ENCODE measurements around the gene SULF2.

SULF2 gene

DNA sequence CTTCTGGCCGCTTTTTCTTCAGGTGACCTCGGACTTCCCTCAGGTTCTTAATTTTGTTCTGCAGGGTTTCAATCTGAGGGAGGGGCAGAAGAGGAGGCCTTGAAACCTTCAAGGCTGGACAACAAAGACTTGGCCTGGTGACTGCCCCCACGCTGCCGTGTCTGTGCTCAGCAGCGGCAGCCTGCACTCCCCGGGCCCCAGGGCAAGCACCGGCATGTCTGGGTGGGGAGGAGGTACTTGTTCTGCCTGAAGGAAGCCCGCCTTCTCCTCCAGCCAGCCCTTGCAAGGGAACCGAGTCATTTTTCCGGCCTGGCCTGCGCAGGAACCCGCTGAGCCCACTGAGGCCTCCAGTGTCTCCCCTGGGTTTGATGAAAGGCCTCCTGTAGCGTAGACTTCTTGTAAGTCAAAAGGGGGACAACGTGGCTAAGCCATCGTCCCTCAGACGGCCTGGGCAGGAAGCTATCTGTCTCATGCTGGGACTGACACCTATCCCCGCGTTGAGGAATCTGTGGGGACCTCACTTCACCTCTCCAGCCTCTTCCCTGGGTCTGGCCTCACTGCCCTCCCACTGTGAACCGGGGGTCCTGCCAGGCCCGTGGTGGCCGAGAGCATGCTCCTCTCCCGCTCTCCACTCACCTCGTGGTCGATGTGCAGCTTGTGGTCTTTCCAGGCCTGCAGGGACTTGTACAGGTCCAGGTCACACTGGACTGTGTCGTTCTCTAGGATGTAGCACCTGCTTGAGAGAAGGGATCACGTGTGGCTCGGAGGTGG lies 119.9 kb downstream of the SULF2 start:
- Histone ChIP-seq H3K4me1 (ENCODE audit: control insufficient read depth in 5 of 5, insufficient read depth in 5 of 5, low read length in 5 of 5) (peaks cover 0 to 18% (median 6%) of the 10 kb centered on the region in 5 donors), H3K4me3 (ENCODE audit: low read depth in 1 of 5, low read length in 5 of 5) (no peak overlapping the region), H3K27ac (ENCODE audit: low read depth, low read length) (no peak overlapping the region), H3K9me3 (ENCODE audit: control insufficient read depth in 5 of 5, low read length in 5 of 5) (no peaks in the 10 kb centered on the region), H3K27me3 (ENCODE audit: control insufficient read depth in 5 of 5, insufficient read depth in 4 of 5, low read length in 5 of 5) (no peaks in the 10 kb centered on the region), H3K9ac (ENCODE audit: low read length in 5 of 5) (no peak overlapping the region), H3K36me3 (ENCODE audit: control insufficient read depth in 5 of 5, insufficient read depth in 5 of 5, low read length in 5 of 5) (peaks cover 0 to 43% (median 19%) of the 10 kb centered on the region in 5 donors)

DNA sequence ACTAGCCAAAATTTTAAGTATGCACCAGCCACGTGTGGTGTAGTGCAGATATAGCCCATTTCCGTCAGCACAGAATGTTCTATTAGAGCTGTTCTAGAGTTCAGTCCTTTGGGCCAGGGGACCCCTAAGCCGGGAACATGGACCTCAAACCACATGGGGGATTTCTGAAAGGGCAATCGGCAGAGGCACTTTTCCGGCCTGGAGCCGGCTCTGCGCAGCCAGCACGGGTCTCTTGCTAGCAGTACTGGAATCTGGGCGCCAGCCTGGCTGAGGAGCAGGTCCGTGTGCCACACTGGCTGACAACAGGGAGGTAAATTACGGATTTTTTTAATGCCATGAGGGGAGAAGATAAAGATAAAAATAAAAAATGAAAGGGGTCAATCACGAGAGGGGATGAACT lies 120.5 kb downstream of the SULF2 start:
- H3K36me3 ChIP-seq (ENCODE audit: control insufficient read depth in 5 of 5, insufficient read depth in 5 of 5, low read length in 5 of 5), result peaks cover 0 to 49% (median 19%) of the 10 kb centered on the region in 5 donors
- H3K4me1 ChIP-seq (ENCODE audit: control insufficient read depth in 5 of 5, insufficient read depth in 5 of 5, low read length in 5 of 5), result peaks cover 0 to 18% (median 6%) of the 10 kb centered on the region in 5 donors
- H3K4me3 ChIP-seq (ENCODE audit: low read depth in 1 of 5, low read length in 5 of 5), result no peak overlapping the region
- no peak overlapping the region for H3K9ac ChIP-seq (ENCODE audit: low read length in 5 of 5)
- H3K27ac ChIP-seq (ENCODE audit: low read depth, low read length), result no peak overlapping the region
- H3K27me3 ChIP-seq (ENCODE audit: control insufficient read depth in 5 of 5, insufficient read depth in 4 of 5, low read length in 5 of 5), result no peaks in the 10 kb centered on the region
- no peaks in the 10 kb centered on the region for H3K9me3 ChIP-seq (ENCODE audit: control insufficient read depth in 5 of 5, low read length in 5 of 5)

DNA sequence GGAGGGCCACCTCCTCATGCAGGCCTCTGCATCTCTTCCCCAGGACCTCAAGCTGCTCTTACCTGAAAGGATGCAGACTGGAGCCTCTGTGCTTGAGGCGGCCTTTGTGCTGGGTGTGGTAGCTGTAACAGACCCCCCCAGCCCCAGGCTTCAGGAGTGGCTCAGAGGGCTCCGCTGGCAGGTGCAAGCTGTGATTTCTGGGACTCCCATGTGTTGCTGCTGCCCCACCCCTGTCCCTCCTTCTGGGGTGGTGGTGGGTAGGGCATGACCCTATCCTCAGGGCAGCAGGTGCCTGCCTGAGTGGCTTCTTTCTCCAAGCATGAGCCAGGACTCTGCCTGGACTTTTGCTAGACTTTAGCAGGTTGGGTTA lies 121.2 kb downstream of the SULF2 start:
- Histone ChIP-seq H3K9ac (ENCODE audit: low read length in 5 of 5) (peak overlapping the region in 1 of 5 donors; percentile 19), H3K4me3 (ENCODE audit: low read depth in 1 of 5, low read length in 5 of 5) (no peak overlapping the region), H3K9me3 (ENCODE audit: control insufficient read depth in 5 of 5, low read length in 5 of 5) (no peaks in the 10 kb centered on the region), H3K27me3 (ENCODE audit: control insufficient read depth in 5 of 5, insufficient read depth in 4 of 5, low read length in 5 of 5) (no peaks in the 10 kb centered on the region), H3K36me3 (ENCODE audit: control insufficient read depth in 5 of 5, insufficient read depth in 5 of 5, low read length in 5 of 5) (peaks cover 3 to 56% (median 19%) of the 10 kb centered on the region in 5 donors), H3K27ac (ENCODE audit: low read depth, low read length) (no peak overlapping the region), H3K4me1 (ENCODE audit: control insufficient read depth in 5 of 5, insufficient read depth in 5 of 5, low read length in 5 of 5) (peaks cover 0 to 18% (median 6%) of the 10 kb centered on the region in 5 donors)

DNA sequence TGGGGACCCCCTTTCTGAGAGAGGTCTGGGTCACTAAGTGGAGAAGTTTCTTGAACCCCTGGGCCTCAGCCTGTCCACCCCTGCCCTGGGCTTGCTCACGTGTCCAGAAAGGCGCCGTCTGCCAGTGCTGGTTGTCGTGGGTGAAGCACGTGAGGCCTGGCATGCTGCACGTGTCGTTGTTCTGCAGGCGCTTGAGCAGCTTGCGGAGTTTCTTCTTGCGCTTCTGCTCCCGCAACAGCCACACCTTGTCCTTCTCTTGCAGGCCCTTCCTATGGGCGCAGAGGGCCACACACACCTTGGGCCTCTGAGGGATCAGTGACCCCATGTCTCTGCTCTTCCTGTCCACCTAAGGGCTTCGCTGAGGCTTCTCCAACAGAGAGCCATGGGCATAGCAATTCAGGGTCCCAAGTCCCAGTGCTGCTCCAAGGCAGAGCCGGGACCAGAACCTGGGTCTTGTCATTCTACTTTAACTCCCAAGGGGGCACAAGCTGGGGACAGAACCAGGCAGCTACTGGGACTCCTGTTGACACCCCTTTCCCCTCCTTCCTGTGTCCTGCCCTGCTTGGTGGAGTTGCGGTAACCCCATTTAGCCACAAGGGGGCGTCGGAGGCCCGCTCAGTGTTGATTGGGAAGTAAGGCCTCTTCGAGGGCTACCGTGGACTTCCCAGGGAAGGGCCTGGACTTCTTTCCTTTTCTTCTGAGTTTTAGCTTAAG lies 121.8 kb downstream of the SULF2 start:
- peaks cover 0 to 18% (median 6%) of the 10 kb centered on the region in 5 donors for H3K4me1 ChIP-seq (ENCODE audit: control insufficient read depth in 5 of 5, insufficient read depth in 5 of 5, low read length in 5 of 5)
- no peak overlapping the region for H3K27ac ChIP-seq (ENCODE audit: low read depth, low read length)
- H3K36me3 ChIP-seq (ENCODE audit: control insufficient read depth in 5 of 5, insufficient read depth in 5 of 5, low read length in 5 of 5), result peaks cover 4 to 58% (median 19%) of the 10 kb centered on the region in 5 donors
- H3K9ac ChIP-seq (ENCODE audit: low read length in 5 of 5), result peak overlapping the region in 1 of 5 donors; percentile 19
- H3K27me3 ChIP-seq (ENCODE audit: control insufficient read depth in 5 of 5, insufficient read depth in 4 of 5, low read length in 5 of 5), result no peaks in the 10 kb centered on the region
- H3K9me3 ChIP-seq (ENCODE audit: control insufficient read depth in 5 of 5, low read length in 5 of 5), result no peaks in the 10 kb centered on the region
- no peak overlapping the region for H3K4me3 ChIP-seq (ENCODE audit: low read depth in 1 of 5, low read length in 5 of 5)

DNA sequence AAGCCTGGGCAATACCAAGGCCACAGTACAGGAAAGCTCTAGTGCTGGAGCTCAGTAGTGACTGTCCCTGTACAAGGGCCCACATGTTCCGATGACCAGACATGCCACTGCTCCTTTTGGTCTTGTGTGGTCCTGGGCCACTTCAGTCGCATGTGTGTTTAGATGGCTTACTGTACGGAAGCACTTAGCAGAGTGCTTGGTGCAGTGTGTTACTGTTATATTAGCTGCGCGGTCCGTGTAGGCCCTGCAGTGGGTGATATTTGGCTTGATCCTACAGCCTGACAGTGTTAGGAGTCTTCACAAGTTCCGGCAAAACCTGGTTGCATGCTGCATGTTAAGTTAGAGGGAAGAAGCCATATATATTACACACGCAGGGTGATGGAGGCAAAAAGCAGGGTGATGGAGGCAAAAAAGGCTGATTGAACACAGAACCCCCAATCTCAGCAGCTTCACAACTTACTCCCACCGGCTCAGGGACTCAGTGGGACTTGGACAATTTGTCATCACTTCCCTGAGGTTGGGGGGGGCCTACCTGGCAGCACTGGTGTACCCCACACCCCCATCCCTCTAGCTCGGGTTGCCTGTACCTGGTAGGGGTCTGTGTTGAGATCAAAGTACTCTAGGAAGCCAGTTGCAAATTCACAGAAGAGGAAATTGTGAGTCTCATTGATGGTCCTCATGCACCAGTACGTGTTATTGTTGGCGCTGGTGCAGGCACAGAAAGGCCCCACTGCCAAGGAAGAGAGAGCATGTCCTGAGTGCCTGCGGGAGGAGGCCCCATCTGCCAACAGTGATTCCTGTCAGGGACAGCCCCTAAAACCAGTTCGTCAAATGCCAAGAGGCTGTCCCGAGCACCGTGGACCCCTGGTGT lies 122.6 kb downstream of the SULF2 start:
- no peak overlapping the region for H3K9ac ChIP-seq (ENCODE audit: low read length in 5 of 5)
- H3K4me3 ChIP-seq (ENCODE audit: low read depth in 1 of 5, low read length in 5 of 5), result no peak overlapping the region
- no peak overlapping the region for H3K27ac ChIP-seq (ENCODE audit: low read depth, low read length)
- H3K27me3 ChIP-seq (ENCODE audit: control insufficient read depth in 5 of 5, insufficient read depth in 4 of 5, low read length in 5 of 5), result no peaks in the 10 kb centered on the region
- H3K4me1 ChIP-seq (ENCODE audit: control insufficient read depth in 5 of 5, insufficient read depth in 5 of 5, low read length in 5 of 5), result peaks cover 0 to 18% (median 6%) of the 10 kb centered on the region in 5 donors
- peaks cover 5 to 64% (median 24%) of the 10 kb centered on the region in 5 donors for H3K36me3 ChIP-seq (ENCODE audit: control insufficient read depth in 5 of 5, insufficient read depth in 5 of 5, low read length in 5 of 5)
- H3K9me3 ChIP-seq (ENCODE audit: control insufficient read depth in 5 of 5, low read length in 5 of 5), result no peaks in the 10 kb centered on the region

DNA sequence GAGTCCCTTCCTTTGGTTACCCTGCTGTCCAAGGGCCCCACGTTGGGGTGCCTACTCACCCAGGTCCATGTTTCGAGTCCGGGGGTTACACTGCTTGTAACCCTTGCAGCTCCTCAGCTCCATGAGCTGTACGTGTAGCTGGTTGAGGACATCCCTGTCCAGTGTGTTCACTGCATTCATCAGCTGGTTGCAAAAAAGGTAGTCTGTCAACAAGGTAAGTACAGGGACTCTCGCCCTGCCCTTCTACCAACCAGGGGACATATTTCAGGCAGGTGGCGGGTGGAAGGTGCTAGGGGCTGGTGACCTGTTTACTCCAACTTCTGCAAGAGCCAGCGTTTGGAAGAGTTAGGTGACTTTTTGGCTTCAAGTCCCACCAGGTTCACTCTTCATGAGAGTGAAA lies 123.6 kb downstream of the SULF2 start:
- H3K4me1 ChIP-seq (ENCODE audit: control insufficient read depth in 5 of 5, insufficient read depth in 5 of 5, low read length in 5 of 5), result peaks cover 0 to 18% (median 6%) of the 10 kb centered on the region in 5 donors
- H3K36me3 ChIP-seq (ENCODE audit: control insufficient read depth in 5 of 5, insufficient read depth in 5 of 5, low read length in 5 of 5), result peaks cover 7 to 67% (median 24%) of the 10 kb centered on the region in 5 donors
- H3K9ac ChIP-seq (ENCODE audit: low read length in 5 of 5), result no peak overlapping the region
- no peak overlapping the region for H3K27ac ChIP-seq (ENCODE audit: low read depth, low read length)
- H3K4me3 ChIP-seq (ENCODE audit: low read depth in 1 of 5, low read length in 5 of 5), result no peak overlapping the region
- H3K9me3 ChIP-seq (ENCODE audit: control insufficient read depth in 5 of 5, low read length in 5 of 5), result no peaks in the 10 kb centered on the region
- H3K27me3 ChIP-seq (ENCODE audit: control insufficient read depth in 5 of 5, insufficient read depth in 4 of 5, low read length in 5 of 5), result no peaks in the 10 kb centered on the region

DNA sequence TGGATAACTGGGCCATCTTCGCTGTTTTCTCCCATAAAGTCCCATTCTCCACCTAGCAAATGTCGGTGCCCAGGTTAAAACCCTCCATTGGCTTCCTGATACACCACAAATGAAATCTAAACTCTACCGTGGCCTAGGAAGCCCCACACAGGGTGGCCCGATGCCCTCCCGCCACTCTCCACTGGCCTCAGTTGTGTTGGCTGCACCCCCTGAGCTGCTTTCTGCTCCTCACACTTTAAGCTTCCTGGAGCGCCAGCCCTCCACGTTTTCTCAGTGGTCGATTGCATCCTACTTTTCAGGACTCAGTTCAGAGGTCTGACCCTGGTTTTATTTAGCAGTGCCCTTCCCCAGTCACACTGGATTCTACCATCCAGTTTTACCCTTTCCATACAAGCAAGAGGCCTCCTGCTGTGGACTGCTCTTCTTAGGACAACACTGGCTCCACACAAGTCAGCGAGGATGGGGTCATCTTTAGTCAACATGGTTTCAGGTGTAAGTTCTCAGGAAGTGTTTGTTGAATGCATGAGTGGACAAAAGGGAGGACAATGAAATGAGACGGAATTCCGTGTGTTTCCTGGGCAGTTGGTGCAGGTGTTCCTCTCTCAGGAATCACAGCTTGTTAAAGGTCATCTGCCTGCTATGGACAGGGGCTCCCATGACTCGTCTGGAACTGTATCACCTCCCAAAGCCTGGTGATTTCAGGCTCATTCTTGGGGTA lies 124.1 kb downstream of the SULF2 start:
- peaks cover 0 to 18% (median 6%) of the 10 kb centered on the region in 5 donors for H3K4me1 ChIP-seq (ENCODE audit: control insufficient read depth in 5 of 5, insufficient read depth in 5 of 5, low read length in 5 of 5)
- peaks cover 9 to 64% (median 24%) of the 10 kb centered on the region in 5 donors for H3K36me3 ChIP-seq (ENCODE audit: control insufficient read depth in 5 of 5, insufficient read depth in 5 of 5, low read length in 5 of 5)
- H3K9ac ChIP-seq (ENCODE audit: low read length in 5 of 5), result no peak overlapping the region
- no peak overlapping the region for H3K4me3 ChIP-seq (ENCODE audit: low read depth in 1 of 5, low read length in 5 of 5)
- H3K9me3 ChIP-seq (ENCODE audit: control insufficient read depth in 5 of 5, low read length in 5 of 5), result no peaks in the 10 kb centered on the region
- no peaks in the 10 kb centered on the region for H3K27me3 ChIP-seq (ENCODE audit: control insufficient read depth in 5 of 5, insufficient read depth in 4 of 5, low read length in 5 of 5)
- no peak overlapping the region for H3K27ac ChIP-seq (ENCODE audit: low read depth, low read length)

DNA sequence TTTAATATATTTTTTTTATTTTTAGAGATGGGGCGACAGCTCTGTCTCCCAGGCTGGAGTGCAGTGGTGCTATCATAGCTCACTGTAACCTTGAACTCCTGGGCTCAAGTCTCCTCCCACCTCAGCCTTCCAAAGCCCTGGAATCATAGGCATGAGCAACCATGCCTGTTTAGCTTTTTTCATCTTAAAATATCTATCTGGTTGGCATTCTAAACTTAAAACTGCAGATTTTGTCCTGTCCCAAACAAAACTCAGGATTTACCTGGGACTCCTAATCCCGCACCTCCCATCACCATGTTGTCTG lies 124.7 kb downstream of the SULF2 start:
- no peak overlapping the region for H3K27ac ChIP-seq (ENCODE audit: low read depth, low read length)
- H3K9ac ChIP-seq (ENCODE audit: low read length in 5 of 5), result no peak overlapping the region
- no peaks in the 10 kb centered on the region for H3K9me3 ChIP-seq (ENCODE audit: control insufficient read depth in 5 of 5, low read length in 5 of 5)
- H3K4me3 ChIP-seq (ENCODE audit: low read depth in 1 of 5, low read length in 5 of 5), result no peak overlapping the region
- H3K4me1 ChIP-seq (ENCODE audit: control insufficient read depth in 5 of 5, insufficient read depth in 5 of 5, low read length in 5 of 5), result peaks cover 0 to 18% (median 6%) of the 10 kb centered on the region in 5 donors
- peaks cover 9 to 60% (median 24%) of the 10 kb centered on the region in 5 donors for H3K36me3 ChIP-seq (ENCODE audit: control insufficient read depth in 5 of 5, insufficient read depth in 5 of 5, low read length in 5 of 5)
- H3K27me3 ChIP-seq (ENCODE audit: control insufficient read depth in 5 of 5, insufficient read depth in 4 of 5, low read length in 5 of 5), result no peaks in the 10 kb centered on the region

DNA sequence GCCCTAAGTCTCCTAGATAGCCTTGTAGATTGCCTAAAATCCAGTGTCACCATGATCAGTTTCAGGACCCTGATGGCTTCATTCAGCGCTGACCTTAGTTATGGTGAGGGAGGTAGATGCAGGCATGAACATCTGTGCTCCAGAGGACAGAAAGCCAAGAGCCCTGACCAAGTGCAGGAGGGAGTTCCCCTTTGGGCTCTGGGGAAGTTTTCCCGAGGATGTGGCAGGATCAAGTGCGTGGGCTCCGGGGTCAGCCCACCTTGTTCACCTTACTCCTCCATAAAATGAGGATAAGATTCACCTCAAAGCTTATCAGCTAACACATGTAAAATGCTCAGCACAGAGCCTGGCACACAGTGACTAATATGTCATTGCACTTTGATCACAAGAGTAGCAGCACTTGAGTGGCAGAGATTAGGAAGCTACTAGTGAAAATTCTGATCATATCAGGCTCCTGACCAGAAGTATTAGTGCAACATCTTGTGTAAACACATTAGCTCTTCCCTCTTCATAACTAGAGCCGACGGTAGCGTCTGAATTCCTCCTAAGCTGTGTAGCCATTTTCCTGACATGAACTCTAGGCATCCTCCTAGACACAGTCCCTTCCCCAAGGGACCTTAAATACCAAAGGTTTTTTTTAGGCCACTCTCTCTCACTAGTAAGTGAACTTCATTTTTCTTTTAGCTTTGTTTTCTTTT lies 125.2 kb downstream of the SULF2 start:
- no peak overlapping the region for H3K4me3 ChIP-seq (ENCODE audit: low read depth in 1 of 5, low read length in 5 of 5)
- H3K27ac ChIP-seq (ENCODE audit: low read depth, low read length), result no peak overlapping the region
- H3K9me3 ChIP-seq (ENCODE audit: control insufficient read depth in 5 of 5, low read length in 5 of 5), result no peaks in the 10 kb centered on the region
- H3K36me3 ChIP-seq (ENCODE audit: control insufficient read depth in 5 of 5, insufficient read depth in 5 of 5, low read length in 5 of 5), result peaks cover 10 to 55% (median 25%) of the 10 kb centered on the region in 5 donors
- H3K4me1 ChIP-seq (ENCODE audit: control insufficient read depth in 5 of 5, insufficient read depth in 5 of 5, low read length in 5 of 5), result peaks cover 0 to 18% (median 6%) of the 10 kb centered on the region in 5 donors
- no peak overlapping the region for H3K9ac ChIP-seq (ENCODE audit: low read length in 5 of 5)
- no peaks in the 10 kb centered on the region for H3K27me3 ChIP-seq (ENCODE audit: control insufficient read depth in 5 of 5, insufficient read depth in 4 of 5, low read length in 5 of 5)
